GM12872 (cell line): ENCODE results near the gene RNF151.

Experiments used
- CTCF ChIP-seq: IDR thresholded peaks from 3 replicates; pipeline ENCODE4 v1.5.1; 2011; ENCODE audit warnings: low read depth, mild to moderate bottlenecking, low read length, moderate library complexity; ENCODE audit not compliant: insufficient read depth

Gene RNF151

GRCh38 chr16:1981398-1981836 lies 14.8 kb downstream of the RNF151 start, which contains the start of gene NOXO1:
Gene NOXO1 (minus strand): TSS chr16:1981469. CDS start chr16:1981179, 290 bp downstream.
- no peak for TF ChIP-seq CTCF

GRCh38 chr16:1982013-1982433 lies 15.4 kb downstream of the RNF151 start:
- TF ChIP-seq CTCF: no peak

DNA sequence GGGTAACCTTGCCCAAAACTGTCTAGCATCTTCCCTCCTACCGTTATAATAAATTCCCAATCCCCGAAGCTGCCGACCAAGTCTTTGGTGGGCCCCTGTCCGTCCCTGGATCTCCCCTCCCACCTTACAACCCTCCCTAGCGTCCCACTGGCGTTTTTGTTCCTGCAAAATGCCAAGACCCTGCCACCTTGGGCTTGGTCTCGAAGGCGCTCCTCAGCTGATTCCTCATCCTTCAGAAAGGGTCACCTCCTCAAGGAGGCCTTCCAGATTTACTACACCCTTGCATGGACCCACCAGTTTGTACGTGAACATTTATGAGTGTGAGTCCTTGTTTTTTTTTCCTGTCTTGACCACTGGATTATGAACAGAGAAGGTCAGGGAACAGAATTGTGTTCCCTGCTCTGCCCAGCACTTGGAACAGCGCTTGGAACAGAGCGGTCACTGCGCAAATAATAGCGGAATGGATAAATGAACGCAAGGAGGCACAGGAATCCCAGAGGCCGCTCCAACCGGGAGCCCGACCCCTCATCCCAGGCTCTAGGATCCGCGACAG lies 16.4 kb downstream of the RNF151 start:
- TF ChIP-seq CTCF: no peak

DNA sequence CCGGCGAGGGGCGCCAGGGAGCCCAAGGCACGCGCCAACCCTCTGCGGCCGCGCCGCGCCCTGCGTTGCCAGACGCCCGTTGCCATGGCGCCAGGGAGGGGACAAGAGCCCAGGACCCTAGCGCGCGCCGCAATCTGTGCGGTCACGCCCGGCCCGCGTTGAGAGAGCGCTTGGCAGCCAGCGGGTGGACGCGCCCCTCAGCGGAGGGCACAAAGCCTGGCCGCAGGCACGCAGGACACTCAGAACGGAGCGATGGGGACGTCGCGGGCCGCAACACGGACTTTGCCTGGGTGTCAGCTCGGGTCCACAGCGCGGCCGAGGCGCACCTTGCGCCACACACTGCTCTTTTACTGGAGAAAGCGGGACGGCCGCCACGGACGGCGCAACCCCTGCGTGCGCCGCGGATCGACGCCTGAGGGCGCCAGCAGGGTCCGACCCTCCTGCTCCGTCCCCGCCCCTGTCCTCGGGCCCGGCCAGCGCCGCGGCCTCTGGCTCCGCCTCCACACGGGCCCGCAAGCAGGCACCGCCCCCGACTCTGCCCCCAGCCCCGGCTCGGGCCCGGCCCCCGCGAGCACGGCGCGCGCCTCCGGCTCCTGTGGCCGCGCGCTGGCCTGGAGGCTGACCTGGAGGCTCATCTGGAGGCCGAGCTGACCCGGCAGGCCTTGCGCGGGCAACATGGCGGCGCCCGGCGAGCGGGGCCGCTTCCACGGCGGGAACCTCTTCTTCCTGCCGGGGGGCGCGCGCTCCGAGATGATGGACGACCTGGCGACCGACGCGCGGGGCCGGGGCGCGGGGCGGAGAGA lies 17.1 kb downstream of the RNF151 start, which contains the start of gene GFER:
GFER (plus strand) TSS at position 650 of the 803 bp plus-strand sequence; CDS start at position 676, 26 bp downstream.
- TF ChIP-seq CTCF: peak; percentile 56

GRCh38 chr16:1984347-1985225 lies 17.9 kb downstream of the RNF151 start:
- no peak for TF ChIP-seq CTCF

DNA sequence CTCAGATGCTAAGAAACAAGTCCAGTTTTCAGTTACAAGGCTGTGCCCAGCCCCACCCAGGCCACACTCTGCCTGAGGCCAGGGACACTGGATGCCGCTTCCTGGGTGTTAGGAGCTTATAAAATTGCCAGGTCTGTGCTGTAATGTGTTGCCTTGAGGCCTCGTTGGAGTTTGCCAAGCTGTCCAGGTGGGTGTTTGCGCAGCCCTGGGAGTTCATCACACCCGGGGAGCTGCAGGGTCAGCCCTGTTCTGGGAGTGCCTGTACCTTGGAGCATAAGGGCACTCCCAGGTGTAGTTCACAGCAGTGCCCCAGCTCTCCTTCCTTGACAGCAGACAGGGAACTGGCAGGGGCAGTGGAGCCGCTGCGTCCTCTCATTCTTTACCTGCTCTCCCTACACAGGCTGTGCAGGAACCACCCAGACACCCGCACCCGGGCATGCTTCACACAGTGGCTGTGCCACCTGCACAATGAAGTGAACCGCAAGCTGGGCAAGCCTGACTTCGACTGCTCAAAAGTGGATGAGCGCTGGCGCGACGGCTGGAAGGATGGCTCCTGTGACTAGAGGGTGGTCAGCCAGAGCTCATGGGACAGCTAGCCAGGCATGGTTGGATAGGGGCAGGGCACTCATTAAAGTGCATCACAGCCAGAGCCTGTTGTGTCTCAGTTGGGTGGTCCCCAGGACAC lies 19.0 kb downstream of the RNF151 start:
- no peak for TF ChIP-seq CTCF

DNA sequence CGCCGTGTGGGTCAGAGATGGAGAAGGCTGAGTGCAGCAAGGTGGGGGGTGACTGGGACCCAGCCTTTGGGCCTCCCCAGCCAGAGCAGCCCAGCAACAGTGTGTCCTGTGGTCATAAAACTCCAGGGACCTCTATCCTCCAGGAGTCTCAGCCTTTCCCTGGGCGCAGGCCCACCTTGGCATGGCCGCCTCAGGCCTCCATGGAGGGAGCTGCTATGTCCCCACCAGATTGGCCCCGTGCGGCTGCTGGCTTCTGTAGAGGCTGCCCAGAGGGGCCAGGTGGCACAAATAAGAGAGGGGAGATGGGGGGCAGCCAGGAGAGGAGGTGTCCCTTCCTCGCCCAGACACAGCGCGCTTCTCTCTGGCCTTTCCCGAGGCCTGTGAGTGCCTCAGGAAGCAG lies 20.5 kb downstream of the RNF151 start:
- TF ChIP-seq CTCF: no peak
